Ishikawa (cell line): Measurements from ENCODE around the gene ALKBH5.

Experiments used
- EP300 ChIP-seq: IDR thresholded peaks from 2 replicates; pipeline ENCODE4 v1.6.1; 2012; ENCODE audit warnings: borderline replicate concordance
- TAF1 ChIP-seq: IDR thresholded peaks from 2 replicates; pipeline ENCODE4 v1.6.1; 2012; ENCODE audit warnings: low read depth, mild to moderate bottlenecking
- TF ChIP-seq, protein P1 (sequence below): IDR thresholded peaks from 2 replicates; pipeline ENCODE4 v1.6.1; 2012; ENCODE audit warnings: low read depth, mild to moderate bottlenecking

DNA sequence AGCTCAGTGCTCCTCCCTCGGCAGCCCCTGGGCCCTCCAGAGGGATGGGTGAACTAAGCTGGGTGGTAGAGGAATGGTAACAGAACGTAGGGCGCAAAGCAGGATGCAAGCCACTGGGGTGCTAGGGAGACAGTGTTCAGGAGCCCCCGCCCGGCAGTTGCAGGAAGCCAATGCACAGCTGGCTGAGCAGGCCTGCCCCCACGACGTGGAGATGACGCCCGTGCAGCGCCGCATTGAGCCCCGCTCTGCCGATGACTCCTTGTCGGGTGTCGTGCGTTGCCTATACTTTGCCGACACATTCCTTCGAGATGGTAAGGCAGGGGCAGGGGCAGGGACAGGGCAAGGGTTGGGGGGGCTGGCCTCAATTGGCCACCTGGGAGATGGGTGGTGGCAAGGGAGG, 54.7 kb downstream of the ALKBH5 start:
- TF ChIP-seq EP300 (no peak), TAF1 (no peak)
- TF ChIP-seq, protein P1, sequence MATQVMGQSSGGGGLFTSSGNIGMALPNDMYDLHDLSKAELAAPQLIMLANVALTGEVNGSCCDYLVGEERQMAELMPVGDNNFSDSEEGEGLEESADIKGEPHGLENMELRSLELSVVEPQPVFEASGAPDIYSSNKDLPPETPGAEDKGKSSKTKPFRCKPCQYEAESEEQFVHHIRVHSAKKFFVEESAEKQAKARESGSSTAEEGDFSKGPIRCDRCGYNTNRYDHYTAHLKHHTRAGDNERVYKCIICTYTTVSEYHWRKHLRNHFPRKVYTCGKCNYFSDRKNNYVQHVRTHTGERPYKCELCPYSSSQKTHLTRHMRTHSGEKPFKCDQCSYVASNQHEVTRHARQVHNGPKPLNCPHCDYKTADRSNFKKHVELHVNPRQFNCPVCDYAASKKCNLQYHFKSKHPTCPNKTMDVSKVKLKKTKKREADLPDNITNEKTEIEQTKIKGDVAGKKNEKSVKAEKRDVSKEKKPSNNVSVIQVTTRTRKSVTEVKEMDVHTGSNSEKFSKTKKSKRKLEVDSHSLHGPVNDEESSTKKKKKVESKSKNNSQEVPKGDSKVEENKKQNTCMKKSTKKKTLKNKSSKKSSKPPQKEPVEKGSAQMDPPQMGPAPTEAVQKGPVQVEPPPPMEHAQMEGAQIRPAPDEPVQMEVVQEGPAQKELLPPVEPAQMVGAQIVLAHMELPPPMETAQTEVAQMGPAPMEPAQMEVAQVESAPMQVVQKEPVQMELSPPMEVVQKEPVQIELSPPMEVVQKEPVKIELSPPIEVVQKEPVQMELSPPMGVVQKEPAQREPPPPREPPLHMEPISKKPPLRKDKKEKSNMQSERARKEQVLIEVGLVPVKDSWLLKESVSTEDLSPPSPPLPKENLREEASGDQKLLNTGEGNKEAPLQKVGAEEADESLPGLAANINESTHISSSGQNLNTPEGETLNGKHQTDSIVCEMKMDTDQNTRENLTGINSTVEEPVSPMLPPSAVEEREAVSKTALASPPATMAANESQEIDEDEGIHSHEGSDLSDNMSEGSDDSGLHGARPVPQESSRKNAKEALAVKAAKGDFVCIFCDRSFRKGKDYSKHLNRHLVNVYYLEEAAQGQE: no peak
